Activated T-cell treated with anti-CD3 and anti-CD28 coated beads for 1 hour (primary cell): ENCODE measurements around the gene AFDN.

ENCODE experiments used
- DNase-seq: peaks from one replicate; pipeline ENCODE4 v3.0.0-alpha.2; 2020; ENCODE audit warnings: low read depth

The AFDN gene

DNA sequence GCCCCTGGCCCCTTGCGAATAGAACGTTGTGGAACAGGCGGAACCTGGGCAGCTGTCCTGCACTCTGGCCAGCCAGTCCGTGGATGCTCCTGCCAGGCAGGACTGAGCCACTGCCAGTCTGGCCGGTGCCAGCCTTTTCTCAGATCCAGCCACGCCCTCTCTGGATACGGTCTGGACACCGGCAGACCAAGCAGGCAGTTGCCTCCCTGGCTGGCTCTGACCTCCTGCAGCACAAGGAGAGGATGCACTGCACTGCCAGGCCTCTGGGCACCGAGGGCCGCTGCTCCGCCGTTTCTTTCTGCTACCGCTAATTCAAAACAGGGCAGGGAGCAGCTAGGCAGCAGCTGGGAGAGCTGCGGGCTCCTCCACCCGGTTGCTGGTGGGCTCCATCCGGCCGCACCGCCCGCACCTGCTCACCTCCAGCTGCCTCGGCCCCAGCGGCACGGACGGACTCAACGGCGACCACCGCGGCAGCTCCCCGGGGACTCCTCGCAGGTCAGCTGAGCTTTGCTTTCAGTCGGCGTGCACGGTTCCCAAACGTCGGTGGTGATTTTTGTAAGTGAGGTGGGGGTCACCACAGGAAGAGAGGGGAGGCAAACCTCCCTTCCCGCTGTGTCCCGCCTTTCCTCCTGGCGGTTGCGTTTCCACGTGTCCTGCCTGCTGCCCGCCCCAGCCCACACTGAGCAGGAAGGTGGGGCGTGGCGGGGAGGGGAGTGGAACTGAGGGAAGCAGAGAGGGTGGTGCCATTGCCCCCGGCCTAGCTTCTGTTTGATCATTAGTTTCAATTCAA lies 30.3 kb upstream of the AFDN start:
- no peak for DNase-seq

DNA sequence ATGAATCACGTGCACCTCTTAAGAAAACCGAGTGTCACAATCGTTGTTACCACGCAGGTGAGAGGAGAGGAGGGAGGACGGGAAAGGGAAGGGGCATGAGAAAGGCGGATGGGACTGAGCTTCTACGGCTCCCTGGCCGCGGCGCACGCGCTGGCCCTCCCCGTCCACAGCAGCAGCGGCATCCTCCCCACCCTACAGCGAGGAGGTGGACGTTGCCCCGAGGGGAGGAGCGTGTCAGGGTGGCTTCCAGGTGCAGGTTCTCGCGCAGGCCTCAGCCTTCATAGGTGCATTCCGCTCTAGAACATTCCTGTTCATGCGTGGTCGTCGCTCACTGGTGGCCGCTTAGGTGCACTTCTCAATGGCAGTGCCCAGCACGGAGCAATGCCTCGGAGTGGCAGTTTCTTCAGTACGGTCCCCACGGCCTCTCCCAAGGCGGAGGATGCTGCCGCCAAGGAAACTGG lies 29.7 kb upstream of the AFDN start:
- DNase-seq = no peak

DNA sequence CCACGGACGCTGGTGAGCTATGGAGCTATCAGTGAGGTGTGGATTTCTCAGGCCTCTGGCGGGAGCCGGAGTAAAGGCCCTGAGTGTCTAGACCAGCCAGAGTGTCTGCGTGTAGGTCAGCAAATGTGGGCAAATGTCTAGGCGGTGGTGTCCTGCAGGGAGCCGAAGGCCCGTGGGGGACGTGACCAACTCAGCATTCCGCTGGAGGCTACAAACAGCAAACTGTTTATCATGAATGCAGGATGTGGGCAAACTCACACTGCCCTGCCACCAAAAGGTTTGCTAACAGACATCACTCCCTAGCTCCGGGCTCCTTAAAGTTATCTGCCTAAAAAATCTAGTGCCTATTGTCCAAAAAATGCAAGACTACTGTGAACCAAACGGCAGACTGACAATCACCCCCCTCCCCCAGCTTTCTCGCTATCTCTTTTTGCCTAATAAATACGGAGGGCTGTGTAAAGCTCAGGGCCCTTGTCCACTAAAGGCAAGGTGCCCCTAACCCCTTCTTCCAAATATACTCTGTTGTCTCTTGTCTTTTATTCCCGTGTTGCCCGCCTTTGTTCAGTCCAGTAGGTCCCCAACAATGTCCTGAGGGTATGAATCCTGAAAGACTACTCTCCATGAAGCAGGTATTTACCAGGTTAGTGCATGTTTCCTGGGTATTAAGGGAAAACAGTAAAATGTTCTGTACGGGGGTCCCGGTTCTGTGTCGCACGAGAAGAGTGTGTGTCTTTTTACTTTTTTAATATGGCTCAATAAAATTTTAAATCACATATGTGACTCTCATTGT lies 29.0 kb upstream of the AFDN start:
- DNase-seq = no peak

DNA sequence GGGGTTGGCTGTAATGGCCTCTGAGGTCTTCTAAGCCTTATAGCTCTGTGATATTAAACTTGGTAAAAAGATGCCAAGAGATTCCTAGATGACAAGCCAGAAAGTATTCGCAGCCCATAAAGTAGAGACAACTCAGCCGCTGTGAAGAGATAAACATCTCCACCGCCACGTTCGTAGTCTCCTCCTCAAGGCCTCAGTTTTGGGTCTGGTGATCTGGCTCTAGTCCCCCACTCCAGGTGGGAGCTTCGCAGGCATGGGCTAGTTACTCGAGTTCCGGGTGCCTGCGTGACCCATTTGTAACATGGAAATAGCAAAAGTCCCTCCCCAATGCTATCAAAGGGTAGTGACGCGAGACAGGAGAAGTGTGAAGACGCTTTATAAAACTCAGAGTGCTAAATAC lies 28.3 kb upstream of the AFDN start:
- DNase-seq = no peak

DNA sequence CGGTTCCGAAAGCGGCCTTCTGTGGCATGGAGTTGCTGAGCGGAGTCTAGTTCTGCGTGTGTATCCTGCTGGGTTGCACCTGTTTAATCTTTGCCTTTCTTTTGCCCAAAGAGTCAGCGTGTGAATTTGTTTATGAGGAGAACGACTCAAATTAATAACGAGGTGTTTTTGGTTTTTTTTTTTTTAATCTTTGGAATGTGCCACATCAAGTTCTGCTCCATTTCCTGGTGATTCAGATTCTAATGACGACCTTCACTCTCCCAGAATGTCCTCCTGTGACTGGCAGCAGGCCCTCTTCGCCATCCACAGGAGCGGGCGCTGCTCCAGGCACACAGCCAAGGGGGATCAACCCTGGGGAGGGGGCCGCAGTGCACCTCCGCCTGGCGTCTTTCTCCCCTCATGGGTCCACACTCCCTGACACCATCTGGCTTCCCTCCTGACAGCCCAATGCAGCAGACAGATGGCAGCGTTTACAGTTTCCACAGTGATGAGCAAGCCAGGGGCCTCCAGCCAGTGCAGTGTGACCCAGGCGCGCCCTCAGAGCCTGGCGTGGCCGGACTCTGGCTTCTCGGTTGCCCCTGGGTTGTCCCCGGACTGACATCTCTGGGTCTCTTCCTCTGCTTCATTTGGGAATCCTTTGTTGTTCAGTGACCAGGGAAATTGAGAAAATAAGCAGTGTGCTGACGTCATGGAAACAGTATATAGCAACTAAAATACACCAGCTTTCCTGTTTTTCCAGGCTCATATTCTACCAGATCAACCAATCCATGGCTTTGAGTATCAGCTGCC lies 27.5 kb upstream of the AFDN start:
- no peak for DNase-seq

DNA sequence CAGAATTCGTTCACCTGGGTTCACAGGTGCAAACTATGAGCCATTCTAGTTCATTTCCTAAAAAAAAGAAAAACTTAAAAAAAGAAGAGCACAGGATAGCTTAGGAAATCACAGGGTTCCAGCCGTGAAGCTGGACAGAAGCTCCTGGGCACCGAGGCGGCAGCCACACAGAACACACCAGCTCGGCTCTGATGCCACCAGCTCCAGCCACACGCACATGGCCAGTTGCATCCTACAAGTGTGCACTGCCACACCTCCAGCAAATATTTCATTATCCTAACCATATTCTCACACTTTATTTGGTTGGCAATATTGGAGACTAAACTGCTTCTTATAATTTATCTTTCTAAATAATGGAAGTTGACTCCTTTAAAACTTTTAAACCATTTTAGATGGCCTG lies 26.2 kb upstream of the AFDN start:
- no peak for DNase-seq

DNA sequence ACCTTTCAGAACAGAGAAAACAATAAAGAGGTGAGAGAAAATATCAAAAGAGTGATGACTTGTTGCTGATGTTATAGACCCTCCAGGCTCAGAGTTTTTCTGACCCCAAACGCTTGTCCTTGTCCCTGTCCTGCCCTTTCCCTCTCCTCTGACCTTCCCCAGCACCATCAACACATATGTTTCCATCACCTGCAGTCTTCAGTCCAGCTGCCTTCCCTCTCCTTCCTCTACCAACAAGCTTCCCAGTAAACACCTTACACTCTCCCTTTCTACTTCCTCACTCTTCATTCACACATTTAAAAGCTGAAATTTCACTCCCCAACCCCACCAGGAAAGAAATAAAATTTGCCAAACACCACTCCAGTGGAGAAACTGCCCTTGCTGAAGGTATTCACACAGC lies 25.4 kb upstream of the AFDN start:
- no peak for DNase-seq

DNA sequence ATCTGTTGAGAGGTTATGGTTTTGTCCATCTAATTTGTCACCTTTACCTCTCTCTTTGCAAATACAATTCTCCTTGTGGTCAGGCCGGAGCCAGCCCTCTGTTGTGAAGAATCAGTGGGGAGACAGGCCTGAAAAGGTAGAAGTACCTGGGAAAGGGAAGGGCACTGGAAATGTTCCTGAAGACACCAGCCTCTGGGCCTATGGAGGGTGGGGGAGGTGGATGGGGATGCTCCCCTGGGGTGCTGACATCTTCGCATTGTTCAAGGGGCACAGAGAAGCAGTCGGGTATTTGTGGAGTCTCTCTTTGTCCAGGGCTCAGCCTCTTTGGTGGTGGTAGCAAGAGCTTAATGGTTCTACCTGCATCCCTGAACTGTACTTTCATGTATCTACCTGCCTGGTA lies 24.4 kb upstream of the AFDN start:
- DNase-seq = no peak

DNA sequence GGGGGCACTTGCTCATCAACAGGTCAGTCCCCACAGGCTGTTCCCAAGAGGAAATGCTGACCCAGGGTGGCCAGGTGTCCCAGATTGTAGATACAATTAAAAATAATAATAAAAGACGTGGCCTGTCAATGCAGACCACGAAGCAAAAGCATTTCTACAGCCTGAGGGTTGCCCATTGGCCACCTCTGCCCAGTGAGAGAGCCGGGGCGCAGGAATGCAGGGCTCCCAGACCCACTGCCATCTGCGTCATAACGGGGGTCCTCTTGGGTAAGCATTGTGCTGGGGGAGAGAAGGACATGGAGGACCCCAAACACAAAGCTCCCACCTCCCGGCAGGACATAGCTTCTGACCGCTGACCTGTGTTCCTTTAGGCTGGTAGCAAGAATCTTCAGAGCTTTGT lies 22.9 kb upstream of the AFDN start:
- DNase-seq = no peak

DNA sequence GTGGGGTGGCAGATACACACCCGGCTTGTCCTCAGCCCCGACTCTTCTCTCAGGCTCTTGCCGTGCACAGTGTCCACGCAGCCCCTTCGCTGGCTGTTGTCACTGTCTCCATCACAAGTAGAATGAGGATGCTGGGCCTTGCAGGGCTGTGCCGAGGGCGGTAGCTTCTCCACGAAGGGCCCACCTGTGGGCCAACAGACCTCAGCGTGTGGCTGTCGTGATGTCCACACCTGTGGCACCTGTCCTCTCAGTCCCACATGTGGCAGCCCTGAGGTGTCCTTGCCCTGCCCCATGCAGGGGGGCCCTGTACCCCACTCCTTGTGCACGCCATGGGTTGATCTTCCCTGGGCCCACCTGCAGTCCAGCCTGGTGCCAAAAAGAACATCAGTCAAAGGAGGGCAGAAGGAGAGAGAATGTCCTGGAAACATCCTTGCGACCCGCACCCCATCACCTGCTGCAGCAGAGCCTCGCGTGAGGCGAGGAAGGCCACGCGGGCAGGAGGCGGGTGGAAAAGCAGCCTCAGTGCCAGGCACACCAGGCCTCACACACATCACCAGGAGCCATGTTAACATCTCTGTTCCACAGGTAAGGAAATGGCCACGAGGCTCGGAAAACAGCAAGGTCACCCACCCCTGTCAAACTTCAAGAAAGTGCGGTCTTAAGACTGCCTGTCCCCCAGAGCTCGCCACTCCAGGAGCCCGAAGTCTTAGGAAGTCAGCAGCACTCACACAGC lies 22.3 kb upstream of the AFDN start:
- DNase-seq = no peak

DNA sequence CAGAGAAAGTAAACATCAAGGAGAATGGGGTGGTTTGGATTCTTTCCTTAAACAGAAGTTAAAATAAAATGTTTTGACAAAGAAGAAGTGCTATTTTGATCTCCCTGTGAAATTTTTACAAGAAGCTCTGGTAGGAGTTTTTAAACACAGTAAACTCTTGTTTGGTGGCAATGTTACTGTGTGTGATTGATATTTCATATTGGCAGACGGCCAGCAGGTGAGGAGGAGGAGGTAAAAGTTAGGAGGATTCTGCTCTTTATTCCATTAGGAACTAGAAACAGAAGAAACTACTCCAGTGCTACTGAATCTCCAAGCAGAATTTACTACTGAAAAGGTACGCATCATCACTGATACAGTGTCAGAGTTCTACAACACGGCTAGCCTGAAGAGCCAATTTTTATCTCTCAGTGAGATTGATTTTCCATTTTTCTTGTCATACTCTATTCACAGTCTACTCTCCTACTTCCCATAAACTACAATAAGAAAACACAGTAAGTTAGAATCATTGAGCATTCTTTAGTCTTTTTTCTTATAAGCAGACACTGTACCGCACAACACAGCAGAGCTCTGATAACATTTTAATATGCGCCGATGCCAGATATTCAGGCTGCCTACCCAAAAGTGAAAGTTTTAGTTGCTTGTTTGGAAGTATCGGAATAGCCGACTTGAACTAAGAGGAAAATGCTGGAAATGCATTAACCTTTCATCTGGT lies 21.2 kb upstream of the AFDN start:
- no peak for DNase-seq

DNA sequence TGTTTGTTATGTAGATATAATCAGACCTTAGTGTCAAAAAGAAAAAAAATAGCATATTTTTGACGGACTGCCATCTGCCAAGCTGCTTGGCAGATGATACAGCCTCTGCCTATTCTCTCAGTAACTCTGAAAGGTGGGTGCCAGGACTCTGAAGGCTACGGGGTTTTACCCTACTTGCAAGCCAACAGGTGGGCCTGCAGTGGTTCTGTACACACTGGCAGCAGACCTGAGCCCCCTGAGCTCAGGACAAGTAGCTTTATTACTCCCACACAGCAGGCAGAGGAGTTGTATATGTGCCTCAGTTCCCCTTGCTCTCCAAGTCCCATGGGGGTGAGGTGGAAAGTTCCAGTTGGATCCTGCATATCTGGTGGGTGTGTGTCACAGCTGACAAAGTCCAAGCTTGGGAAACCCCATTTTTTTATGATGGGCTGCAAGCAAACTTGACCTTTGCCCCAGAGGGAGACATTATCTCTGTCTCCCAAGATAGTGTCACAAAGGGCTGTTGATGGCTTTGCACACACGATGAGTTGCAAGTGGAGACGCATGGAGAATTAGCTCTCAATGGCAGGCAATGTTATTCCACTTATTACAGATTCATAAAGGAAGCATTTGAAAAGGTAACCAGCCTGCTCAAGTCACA lies 20.5 kb upstream of the AFDN start:
- DNase-seq = no peak

DNA sequence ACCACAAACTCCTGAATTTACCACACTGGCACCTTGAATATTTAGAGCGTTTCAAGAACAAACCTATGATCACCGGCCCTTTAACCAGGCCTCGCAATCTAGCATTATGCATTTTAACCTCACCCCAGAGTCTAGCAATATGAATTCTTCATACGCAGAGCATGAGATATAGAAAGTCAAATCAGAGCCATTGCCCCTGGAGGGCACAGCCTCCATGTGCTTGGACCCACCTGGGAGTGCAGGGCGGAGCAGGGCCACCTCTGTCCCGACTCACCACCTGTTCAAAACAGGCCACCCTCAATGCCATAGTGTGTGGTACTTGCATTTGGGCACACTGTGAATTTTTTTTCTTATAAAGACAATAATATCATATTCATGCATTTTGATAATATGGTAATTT lies 19.5 kb upstream of the AFDN start:
- DNase-seq = no peak

DNA sequence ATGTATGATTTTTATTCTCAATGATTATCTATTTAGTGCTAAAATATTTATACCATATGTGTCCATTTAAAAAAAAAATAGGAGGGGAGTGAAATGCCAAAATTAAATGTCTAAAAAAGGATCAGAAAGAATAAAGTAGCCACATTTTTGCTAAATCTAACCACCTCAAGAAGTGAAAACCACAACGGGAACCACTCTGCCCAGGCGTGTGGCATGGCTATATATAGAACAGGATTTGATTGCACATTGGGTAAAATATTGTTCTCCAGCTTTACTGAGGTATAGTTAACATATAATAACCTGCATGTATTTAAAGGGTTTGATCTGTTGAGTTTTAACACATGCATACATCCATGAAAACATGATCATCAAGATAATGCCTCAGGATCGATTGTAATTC lies 19.0 kb upstream of the AFDN start:
- no peak for DNase-seq

DNA sequence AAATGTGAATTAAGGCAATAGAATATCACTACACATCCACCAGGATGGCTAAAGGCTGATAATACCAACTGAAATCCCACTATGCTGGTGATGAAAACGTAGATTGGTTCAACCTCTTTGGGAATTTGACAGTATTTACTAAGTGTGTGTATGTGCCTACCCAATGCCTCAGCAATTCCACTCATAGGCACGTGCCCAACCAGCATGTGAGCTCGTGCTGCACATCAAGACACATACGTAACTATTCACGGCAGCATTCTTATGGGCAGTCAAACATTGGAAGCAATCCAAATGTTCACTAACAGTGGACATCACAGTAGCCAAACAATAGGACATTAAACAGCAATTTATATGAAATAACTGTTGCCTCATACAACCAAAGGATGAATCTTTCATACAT lies 15.7 kb upstream of the AFDN start:
- DNase-seq = no peak

DNA sequence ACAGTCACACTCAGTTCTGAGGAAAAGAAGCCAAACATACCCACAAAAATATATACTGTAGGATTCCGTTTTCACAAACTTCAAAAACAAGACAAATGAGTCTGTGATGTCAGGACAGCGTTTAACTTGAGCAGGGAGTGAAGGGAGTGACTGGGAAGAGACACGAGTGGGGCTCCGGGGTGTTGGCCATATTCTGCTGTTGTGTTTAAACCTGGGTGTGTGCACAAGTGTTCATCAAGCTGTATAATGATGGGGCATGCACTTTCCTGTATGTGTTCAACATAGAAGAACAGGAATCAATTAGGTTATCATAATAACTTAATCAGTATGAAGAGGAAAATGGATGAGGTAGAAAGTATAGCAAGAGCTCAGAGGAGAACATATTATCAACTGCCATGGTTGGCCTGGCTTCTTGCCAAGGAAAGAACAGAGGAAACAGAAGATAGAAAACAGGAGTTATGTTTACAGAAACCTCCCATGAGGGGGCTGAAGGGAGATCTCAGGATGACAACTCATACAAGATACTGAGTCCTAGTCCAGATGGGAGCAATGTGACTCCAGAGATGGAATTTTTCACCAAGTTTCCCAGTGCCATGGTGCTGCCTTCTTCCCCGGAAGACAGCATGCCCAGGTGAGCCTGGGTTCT lies 15.1 kb upstream of the AFDN start:
- DNase-seq = no peak

DNA sequence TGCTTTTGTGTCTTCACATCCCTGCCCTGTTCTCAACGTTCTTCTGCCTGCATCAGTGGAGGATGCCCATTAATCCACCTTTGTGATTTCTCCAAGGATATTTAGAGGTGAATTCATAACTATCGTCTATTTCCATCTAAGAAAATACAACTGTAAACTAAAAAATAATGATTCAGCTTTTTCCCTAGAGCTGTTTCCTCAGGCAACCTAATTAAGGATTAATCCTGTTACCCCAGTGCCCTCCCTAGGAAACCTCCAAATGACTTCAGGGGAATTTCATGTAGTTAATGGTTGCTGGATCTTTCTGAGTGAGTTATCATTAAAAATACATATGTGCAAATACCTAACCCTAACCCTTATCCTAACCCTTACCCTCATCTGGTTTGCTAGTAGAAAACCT lies 14.6 kb upstream of the AFDN start:
- no peak for DNase-seq

DNA sequence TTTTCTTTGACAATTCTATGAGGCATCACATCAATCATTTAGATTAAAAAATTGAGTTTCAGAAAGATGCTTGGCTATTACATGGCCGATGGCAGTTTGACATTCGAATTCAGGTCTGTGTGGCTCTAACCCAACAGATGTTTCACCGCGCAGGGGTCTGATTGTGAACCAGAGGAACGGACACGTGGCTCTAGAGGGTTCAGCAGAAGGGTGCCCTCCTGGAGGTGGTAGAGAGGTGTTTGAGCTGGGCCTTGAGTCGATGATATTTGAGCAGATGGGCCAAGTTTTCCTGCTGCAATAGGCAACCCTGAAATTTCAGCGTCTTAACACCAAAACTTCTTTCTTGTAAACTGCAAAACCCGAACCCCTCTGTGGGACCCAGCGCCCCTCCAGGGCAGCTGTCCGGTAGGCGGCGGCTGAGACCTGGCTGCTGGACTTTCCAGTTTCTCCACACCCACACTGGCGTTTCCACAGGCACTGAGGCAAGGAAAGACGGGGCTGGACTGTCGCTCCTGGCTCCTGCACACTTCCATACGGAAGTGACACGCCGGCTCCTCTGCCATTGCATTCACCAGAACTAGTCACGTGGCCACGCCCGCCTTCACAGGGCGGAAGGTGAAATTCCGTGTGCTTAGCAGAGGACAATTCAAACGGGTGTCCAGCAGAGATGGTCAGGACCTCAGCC lies 11.3 kb upstream of the AFDN start:
- DNase-seq = no peak

DNA sequence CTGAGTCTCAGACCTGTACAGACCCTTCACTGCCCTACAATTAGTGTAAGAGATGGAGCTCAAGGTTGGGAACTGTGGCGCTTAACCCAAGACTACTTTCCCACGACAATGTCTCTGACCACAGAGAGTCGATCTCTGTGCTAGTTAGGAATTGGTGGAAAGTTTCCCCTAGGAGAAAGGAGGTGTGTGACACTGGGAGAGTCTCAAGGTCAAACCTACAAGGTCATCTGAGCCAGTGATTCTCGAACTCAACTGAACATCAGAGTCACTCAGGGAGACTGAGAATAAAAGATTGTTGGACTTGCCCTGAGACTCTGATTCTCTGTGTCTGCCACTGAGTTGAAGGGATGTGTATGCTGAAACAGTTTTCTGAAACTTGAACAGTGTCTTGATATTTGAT lies 9.7 kb upstream of the AFDN start:
- DNase-seq = no peak

DNA sequence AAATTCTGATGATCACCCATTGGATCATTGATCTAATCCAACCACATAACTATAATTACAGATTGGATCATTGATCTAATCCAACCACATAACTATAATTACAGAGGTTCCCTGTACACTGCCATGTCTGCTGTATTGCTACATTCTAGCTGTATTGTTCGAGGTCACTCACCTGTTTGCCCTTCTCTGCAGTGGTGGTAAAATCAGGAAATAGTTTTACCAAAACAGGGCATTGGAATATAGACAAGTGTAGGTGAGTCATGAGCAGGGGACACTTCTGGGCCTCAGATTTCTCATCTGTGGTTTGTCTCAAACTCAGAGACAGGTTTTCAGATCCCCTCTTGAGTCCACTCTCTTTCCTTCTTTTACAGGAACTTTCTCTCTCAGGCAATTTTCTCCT lies 9.0 kb upstream of the AFDN start:
- DNase-seq = no peak
